GM21737 (cell line): ENCODE measurements around the gene MYO1D.
"Not testable (repeated sequence)": the region's sequence is repeated elsewhere in the genome, so short reads cannot be mapped to it uniquely, and the experiment has no call there.

ENCODE experiments used
- ATAC-seq: cut with Tn5 transposase; IDR thresholded peaks from one replicate; pipeline ENCODE4 v1.9.1; 2021; ENCODE audit warnings: mild to moderate bottlenecking, moderate library complexity; ENCODE audit not compliant: unreplicated experiment

The MYO1D gene

DNA sequence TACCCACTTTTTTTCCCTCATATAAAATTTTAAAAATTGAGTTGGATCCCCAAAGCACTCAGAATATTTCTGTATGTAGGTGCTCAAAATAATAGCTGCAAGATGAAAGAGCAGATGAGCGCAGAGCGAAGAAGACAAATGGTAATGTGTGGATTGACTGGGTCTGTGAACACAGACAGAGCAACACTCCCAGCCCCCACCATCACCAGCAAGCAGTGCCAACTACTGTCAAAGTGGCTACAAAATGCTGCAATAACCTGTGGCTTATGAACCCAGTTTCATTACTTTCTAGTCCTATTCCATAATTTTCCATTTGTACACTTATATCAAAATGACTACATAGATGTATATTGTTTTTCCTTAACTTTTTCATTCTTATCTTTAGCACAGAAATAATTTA lies 137.2 kb downstream of the MYO1D start:
- no peak for ATAC-seq

DNA sequence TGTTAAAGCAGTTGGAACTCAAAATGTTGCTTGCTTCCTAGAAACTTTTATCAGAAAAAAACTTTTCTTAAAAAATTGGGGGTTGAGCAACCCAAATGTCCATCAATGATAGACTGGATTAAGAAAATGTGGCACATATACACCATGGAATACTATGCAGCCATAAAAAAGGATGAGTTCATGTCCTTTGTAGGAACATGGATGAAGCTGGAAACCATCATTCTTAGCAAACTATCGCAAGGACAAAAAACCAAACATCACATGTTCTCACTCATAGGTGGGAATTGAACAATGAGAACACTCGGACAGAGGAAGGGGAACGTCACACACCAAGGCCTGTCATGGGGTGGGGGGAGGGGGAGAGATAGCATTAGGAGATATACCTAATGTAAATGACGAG lies 137.8 kb downstream of the MYO1D start:
- ATAC-seq, result not testable (repeated sequence)

DNA sequence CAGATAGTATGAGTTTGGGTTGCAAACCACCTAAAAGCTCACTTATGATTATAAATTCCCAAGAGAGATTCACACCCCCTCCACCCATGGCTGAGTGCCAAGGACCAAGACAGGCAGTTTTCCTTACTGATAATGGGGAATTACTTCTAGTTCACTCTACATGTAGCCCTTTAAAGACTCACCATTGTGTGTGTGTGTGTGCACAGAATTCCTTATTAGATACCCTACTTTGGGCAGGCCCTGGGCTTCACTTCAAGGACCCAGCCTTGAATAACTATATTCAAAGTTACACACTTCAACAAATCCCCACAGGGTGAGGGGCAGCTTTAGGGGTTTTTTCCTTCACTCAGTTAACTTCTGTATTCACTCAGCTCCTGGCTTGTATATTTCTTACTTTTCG lies 143.5 kb downstream of the MYO1D start:
- ATAC-seq, result no peak

DNA sequence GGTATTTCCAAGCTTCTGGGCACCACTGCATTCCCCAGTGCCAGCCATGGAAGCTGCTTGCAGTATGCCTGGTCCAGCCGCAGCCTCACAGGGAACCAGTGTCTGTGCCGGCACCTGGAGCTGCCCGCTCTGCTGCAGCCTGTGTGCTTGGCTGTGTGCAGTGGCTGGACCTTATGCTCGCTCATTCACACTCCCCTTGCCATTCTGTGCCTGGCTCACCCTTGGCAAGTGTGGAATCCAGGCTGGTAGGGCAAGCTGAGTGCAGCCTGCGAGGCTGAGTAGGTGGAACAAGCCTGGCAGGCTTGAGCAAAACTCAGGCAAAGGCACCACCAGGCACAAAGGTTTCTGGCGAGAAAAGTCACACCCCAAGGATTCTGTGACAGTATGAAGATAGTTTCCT lies 144.0 kb downstream of the MYO1D start:
- ATAC-seq, result no peak

DNA sequence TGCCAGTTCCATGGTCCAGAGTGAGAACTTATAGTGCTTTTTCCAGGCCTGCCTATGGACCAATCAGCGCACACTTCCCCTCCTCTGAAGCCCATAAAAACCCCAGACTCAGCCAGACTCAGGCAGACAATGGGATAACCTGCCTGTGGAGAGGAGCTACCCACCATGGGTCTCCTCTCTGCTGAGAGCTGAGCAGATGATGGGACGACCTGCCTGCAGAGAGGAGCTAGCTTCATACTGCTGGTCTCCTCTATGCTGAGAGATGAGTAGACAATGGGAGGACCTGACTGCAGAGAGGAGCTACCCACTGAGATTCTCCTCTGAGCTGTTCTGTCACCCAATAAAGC lies 144.7 kb downstream of the MYO1D start:
- no peak for ATAC-seq

DNA sequence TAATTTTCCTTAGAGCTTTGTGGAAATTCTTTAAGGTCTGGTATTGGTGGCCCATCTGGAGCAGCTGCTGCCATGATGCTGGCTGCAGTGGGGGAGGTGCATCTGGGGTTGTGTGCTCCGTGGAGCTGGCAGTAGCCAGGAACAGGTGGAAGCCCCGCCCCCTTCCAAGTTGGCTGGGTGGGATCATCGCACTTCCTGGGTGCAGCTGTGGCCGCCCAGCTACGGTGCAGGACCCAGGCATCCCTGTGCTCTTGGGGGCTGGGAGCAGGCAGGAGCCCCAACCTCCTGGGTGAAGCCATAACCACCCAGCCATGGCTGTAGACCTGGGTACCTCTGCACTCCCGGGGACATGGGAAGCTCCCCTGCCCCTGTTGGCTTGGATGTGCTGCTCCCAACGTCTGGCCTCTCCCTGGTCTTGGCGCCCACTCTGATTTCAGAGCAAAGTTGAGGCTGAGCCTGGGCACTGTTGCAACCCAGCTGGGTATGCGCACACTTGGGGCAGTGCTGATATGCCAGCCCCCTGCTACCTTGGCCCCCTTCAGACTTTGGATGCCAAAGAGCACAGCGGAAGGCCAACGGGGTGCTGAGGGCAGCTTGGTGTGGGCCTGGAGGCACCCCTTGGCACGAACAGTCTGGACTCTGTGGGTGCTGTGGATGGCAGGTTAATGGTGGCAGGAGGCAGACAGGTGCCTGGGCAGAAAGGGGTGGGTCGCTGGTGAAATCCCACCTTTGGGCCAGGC lies 145.2 kb downstream of the MYO1D start:
- ATAC-seq, result no peak

DNA sequence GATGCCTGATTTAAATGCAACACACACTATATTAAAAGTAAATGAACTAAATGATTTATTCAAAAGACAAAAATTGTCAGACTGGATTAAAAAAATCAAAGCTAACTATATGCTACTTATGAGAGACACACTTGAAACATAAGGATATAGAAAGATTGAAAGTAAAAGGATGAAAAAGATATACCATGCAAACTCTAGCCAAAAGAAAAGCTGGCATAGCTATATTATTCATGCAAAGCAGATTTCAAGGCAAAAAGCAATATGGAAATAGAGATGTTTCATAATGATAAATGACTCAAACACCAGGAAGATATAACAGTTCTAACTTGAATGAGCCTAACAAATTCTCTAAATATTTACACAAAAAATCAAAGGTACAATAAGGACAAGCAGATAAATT lies 149.2 kb downstream of the MYO1D start:
- no peak for ATAC-seq

DNA sequence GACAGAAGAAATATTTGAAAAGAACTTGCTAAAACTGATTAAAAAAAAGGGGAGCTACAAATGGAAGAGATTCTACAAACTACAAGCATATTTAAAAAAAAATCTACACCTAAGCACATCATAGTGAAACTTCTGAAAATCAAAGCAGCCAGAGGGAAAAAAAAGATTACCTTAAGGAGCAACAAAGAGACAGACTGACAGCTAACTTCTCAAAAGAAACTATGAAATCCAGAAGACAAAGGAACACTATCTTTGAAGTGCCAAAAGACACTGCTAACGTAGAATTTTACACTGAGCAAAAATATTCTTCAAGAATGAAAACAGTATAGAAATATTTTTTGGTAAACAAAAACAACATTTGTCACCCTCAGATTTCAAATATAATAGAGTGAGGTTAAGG lies 151.2 kb downstream of the MYO1D start:
- ATAC-seq, result no peak

DNA sequence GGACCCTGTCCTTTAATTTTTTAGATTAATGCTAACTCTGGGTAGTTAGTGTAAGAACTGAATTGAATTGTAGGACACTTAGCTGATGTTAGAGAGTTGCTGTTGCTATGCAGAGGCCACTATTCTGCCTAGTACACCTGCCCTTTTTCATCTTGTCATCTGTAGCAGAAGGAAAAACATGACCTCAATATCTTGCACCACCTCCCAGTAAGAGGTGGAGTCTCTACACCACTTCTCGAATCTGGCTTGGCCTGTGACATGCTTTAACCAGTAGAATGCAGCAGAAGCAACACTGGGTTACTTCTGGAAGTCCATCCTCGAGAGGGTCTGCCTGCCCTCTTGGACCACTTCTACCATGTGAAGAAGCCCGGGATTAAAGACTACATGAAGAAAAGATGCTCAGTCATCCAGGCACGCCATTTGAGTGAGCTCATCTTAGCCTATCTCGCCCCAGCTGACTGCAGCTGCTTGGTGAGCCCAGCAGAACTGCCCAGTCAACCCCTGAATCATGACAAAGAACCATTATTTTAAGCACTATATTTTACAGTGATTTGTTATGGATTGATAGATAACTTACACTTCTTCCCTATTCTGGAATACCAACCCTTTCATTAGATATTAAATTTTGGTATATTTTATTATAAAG lies 153.5 kb downstream of the MYO1D start:
- ATAC-seq, result no peak

DNA sequence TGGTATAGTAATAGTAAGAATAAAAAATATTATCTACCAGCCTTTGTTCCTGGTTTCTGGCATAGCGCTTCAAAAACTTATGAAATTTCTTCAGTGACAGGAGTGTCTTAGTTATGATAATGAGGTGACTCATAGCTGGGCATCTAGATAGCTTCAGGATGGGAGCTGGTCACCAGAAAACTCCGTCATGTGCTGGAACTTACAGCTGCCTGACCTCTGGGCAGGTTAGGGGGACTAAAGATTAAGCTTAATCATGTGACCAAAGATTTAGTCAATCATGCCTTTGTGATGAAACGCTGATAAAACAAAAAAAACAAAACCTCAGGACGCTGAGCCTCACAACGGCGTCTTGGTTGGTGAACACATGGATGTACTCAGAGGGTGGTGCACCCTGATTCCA lies 154.2 kb downstream of the MYO1D start:
- no peak for ATAC-seq

DNA sequence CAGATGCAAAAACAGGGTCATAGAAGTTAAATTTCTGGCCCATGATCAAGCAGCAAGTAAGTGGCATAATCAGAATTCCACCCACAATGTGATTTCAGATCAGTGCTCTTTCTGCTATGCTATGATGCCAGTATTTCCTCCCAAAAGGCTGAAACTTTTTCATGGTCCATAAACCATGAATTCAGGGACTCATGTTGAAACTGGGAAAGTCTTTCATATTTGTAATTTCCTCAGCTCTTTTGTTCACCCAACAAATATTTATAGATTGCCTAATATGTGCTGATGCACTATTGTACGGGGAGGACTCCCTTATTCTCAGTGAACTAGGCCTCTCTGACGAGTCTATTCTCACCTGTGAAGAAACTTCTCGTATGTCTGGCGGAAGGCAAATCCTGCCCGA lies 156.3 kb downstream of the MYO1D start:
- no peak for ATAC-seq

DNA sequence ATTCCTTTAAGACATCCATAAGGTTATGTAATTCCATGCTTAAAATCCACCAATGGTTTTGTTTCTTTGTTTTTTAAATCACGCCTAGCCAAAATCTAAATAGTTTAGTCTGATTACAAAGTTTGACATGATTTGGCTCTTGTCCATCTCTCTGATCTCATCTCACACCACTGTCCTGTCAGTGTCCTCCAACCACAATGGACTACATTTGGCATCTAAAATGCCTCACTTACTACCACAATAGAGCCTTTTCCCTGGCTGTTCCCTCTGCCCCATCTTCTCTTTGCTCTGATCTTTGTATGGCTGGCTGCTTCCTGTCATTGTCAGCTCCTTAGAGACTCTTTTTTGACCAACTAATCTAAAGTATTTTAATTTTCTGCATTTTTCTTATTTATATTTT lies 157.2 kb downstream of the MYO1D start:
- ATAC-seq, result no peak

DNA sequence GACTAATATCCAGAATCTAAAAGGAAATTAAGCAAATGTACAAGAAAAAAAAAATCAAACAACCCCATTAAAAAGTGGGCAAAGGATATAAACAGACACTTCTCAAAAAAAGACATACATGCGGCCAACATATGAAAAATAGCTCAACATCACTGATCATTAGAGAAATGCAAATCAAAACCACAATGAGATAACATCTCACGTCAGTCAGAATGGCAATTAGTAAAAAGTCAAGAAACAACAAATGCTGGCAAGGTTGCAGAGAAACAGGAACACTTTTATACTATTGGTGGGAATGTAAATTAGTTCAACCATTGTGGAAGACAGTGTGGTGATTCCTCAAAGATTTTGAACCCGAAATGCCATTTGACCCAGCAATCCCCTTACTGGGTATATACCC lies 162.0 kb downstream of the MYO1D start:
- not testable (repeated sequence) for ATAC-seq

DNA sequence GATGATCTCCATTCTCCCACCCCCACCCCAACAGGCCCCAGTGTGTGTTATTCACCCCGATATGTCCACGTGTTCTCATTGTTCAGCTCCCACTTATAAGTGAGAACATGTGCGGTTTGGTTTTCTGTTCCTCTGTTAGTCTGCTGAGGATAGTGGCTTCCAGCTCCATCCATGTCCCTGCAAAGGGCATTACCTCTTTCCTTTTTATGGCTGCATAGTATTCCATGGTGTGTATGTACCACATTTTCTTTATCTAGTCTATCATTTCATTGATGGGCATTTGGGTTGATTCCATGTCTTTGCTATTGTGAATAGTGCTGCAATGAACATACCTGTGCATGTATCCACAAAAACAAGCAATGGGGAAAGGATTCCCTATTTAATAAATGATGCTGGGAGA lies 162.7 kb downstream of the MYO1D start:
- not testable (repeated sequence) for ATAC-seq

DNA sequence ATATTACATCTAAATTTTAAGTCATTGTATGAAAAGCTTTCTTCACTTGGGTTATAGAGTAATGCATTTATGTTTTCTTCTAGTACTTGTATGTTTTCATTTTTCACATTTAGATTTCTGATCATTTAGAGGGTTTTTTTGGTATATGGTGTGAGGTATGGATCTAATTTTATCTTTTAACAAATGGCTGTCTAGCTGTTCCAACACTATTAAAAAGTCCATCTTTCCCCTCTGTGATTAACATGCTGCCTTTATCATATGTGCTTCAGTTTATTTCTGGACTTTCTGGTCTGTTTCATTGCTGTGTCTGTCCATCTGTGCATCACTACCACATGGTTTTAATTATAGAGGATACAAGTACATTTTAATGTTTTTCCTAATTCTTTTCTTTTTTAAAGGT lies 163.8 kb downstream of the MYO1D start:
- no peak for ATAC-seq

DNA sequence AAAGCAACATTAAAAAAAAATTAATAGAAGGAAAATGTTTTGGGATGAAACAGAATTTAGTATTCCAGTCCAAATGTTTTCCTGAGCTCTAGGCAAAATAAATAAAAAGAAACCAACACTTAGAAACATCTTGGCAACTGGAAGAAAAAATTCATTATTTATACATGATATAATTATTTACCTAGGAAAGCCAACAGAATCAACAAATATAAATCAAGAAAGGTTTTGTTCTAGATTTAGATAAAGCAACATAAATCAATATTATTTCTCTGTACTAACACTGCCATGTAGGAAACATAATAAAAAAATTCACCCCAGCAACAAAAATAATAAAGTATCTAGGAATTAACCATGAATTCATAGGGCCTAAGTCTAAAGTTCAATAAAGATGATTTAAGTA lies 167.4 kb downstream of the MYO1D start:
- ATAC-seq, result no peak

DNA sequence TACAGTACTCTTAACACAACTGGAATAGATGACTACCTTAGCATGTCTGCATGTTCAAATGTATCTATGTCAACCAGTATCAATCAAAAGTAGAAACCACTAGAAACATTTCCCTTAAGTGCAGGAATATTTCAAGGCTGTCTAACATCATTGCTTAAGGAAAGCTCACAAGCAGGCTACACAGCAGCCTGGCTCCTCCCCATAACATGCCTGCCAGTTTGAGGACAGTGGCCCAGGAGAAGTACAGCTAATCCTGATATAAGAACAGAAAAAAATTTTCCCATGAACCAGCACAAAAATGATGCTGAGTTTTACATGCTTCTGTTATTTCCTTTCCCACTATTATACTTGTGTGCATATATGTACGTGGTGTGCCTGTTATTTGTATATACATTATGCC lies 175.1 kb downstream of the MYO1D start:
- no peak for ATAC-seq

DNA sequence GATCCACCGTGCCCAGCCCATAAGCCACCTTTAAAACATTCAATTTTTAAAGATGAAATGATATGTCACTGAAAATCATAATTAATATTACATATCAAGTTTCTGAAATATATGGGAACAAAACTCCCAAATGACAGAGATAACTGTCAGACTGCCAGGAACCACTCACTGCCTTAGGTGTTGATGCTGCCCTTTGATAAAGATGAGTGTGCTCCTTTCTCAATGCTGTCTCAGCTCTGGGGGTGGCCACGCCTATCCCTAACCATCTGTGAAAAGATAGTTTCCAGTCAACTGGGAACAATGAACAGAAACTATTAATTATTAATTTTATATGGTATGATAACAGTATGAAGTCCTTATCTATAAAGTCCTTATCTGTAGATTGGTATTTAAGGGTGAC lies 177.7 kb downstream of the MYO1D start:
- ATAC-seq, result no peak

DNA sequence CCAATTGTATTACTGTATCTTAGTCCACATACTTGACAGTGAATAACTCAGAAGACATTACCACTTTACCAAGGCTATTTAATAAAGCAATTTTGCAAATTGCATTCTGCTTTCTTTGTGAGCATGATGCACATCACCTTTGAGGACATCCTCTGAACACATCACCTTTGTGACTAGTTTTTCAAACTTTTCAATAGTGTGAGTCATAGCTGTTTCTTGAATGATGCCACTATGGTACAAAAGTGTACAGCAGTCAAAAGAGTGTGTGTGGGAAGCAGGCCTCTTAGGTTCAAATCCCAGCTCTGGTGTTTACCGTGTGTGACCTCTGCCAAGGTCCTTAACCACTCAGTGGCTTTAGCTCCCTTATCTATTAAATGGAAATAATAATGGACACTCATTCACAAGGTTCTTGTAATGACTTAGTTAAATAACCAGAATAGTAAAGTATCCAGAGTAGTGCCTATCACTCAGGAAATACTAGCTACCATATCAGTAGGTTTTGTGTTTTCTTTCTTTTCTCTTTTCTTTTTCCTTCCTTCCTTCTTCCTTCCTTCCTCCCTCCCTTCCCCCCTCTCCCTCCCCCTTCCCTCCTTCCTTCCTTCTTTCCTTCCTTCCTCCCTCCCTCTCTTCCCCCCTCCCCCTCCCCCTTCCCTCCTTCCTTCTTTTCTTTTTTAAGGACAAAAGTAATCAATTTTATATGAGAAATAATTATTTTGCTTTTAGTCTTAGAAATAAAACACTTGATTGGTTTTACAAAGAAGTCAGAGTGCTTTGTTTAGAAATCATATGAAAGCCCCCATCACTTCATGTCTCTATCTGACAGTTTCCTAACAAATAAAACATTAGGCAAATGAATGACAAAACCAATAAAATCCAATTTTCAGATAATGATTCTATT lies 178.9 kb downstream of the MYO1D start:
- no peak for ATAC-seq

DNA sequence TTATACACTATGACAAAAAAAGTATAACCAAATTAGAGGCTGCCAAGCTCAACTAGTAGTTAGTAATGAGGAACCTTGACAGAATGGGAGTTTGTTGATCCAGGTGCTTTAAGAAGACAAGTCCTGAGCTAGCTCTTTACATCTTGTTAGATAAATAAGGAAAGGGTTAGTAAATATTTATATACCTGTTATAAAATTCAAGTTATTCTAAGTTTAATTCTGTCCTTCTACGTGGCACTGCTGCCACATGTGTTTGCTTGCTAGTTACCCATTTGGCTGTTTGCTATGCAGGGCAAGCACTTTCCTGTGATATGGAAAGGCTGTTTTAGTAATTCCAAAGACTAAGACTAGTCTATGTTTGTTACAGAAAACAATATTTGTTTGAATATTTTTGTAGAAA lies 180.5 kb downstream of the MYO1D start:
- no peak for ATAC-seq

DNA sequence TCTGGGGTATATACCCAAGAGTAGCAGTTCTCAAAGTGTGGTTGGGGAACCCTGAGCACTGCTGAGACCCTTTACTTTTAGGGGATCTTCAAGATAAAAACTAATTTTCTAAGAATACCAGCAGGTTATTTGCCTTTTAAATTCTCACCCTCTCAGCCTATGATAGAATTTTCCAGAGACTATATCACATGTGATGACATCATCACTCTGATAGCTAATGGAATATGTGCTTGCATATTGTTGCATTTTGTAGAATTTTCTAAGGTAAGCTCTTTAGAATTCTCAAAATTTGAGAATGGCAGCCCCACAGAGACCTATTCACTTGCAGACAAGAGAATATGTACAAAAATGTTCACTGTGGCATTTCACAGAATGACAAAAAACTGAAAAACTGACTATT lies 181.1 kb downstream of the MYO1D start:
- ATAC-seq, result no peak
